Left colon (tissue), 2 donors: ENCODE results near the gene LONP2. TPM values are rescaled to one million over a fixed set of nuclear protein-coding genes. Genes with fewer than 3 reads are reported as not detected.
A peak's percentile ranks its signal among the peaks of the same experiment; 100 is the strongest.
"Not testable (repeated sequence)": the region's sequence is repeated elsewhere in the genome, so short reads cannot be mapped to it uniquely, and the experiment has no call there.

ENCODE experiments used
- ATAC-seq: fragments of 200-7000 bp; cut with Tn5 transposase; one replicate; pipeline ENCODE4 v1.9.1; 2020; ENCODE audit warnings: mild to moderate bottlenecking, moderate library complexity
- DNase-seq, 2 donors: peaks; one replicate each; pipeline ENCODE4 v3.0.0-alpha.2; 2020
- intact Hi-C, 2 donors: fragments of 100-400 bp; cut with DNase I in 1 of 2; cut with micrococcal nuclease in 1 of 2; formaldehyde crosslinking; loops; one replicate each; pipeline versions ENCODE4 v1.11.2 to v1.14.0; 2022; cut with DNase I, micrococcal nuclease
- total RNA-seq, 2 donors: library from RNA; stranded (reverse); fragmentation: NEBNext Ultra II Directional; extraction: Animal tissue kit (Norgen Biotek cat#: 25700); gene quantifications; one replicate each; pipeline ENCODE4 v1.2.1, GENCODE V29; 2021
- donor health status: DM: no; HTN: no; CAD: no.
- donor health status: DM: yes; HTN: yes; CAD: no.

The LONP2 gene
- total RNA-seq, 2 donors from 2014 or later, result 62.8 to 64.1 TPM

DNA sequence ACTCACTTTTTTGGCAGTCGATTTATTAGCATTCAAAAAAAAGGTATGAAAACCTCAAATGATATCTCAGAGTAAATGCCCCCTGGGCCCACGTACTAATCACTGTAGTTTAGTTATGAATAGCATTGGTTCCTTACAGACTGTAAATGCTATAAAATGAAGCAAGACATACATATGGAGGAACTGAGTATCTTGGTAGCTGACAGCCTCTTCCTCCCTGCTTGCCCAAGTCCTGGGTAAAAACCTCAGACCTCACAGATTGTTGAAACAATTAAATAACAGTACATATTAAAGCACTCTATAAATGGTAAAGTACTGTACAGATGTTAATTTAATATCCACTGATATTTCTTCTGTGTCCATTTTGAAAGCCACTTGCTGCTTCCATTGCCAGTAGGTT, 36.4 kb downstream of the LONP2 start:
- ATAC-seq, result no peak
- intact Hi-C loops, result no loop called here
- no peak for DNase-seq

DNA sequence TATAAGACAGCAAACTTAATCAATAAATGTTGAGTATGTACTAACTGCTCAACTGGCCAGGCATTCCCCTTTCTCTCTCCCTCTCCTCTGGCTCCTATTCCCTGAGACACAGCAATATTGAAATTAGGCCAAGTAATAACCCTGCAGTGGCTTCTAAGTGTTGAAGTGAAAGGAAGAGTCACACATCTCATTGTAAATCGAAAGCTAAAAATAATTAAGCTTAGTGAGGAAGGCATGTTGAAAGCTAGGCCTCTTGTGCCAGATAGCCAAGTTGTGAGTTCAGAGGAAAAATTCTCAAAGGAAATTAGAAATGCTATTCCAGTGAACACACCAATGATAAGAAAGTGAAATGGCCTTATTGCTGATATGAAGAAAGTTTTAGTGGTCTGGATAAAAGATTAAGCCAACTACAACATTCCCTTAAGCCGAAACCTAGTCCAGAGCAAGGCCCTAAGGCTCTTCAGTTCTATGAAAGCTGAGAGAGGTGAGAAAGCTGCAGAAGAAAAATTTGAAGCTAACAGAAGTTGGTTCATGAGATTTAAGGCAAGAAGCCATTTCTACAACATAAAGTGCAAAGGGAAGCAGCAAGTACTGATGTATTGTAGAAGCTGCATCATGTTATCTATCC, 38.6 kb downstream of the LONP2 start:
- intact Hi-C loops, result no loop called here
- DNase-seq, result no peak
- ATAC-seq, result no peak

- DNase-seq, result no peak
- peak; percentile 54 for ATAC-seq
- intact Hi-C loops, result no loop called here
Measured at GRCh38 chr16:48284772-48285409, 40.8 kb downstream of the LONP2 start.

GRCh38 chr16:48287239-48287638, 43.1 kb downstream of the LONP2 start:
- DNase-seq, result no peak
- ATAC-seq, result no peak
- intact Hi-C loops, result no loop called here

GRCh38 chr16:48291303-48291702, 47.2 kb downstream of the LONP2 start:
- no peak for ATAC-seq
- intact Hi-C loops, result no loop called here
- no peak for DNase-seq

GRCh38 chr16:48291754-48292153, 47.7 kb downstream of the LONP2 start:
- intact Hi-C loops, result no loop called here
- ATAC-seq (no peak), DNase-seq (no peak)

DNA sequence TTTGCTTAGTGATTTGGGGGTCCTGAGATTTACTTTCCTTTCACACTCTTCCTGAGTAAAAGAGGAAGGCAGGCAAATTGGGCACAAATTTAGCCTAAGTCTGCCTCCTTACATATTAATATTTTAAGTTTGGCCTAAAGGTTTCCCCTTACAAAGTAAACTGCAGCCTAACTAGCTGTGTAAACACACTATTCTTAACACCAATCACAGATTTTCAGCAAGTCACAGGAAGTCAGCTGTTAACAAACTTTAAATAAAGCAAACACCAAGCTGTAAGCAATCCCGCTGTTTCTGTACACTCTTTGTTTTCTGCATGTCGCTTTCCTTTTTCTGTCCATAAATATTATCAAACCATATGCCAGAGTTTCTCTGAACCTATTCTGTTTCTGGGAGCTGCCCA, 48.4 kb downstream of the LONP2 start:
- ATAC-seq (no peak), DNase-seq (no peak)
- intact Hi-C loops, result no loop called here

DNA sequence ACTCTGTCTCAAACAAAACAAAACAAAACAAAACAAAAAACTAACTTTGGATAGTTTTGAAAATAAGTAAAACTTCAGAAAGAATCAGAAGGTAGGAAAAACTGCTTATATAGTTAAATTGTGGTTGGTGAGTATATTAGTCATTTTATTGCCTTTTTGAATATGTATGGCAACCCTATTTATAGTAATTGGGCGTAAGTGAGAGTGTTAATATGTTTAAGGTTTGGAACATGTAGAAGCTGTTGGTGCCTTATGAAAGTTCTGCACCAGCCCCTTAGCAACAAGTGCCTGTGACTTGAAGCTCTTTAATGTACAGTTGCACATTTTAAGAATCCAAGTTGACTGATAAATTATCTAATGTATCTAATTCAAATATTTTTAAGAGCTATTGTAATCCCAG, 50.6 kb downstream of the LONP2 start:
- DNase-seq, result no peak
- ATAC-seq, result no peak
- intact Hi-C loops, result no loop called here

- intact Hi-C loops, result no loop called here
- ATAC-seq (peak; percentile 75), DNase-seq (no peak)
Measured at GRCh38 chr16:48295488-48296281, 51.6 kb downstream of the LONP2 start.

DNA sequence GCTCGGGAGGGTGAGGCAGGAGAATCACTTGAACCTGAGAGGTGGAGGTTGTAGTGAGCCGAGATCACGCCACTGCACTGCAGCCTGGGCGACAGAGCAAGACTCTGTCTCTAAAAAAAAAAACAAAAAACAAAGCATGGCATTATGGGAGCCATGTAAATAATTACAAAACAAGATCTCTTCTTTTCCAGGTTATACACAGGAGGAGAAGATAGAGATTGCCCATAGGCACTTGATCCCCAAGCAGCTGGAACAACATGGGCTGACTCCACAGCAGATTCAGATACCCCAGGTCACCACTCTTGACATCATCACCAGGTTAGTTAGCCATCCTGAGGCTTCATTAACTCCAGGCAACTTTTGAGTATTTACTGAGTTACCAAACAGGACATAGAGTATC, 55.4 kb downstream of the LONP2 start:
- intact Hi-C loops, result no loop called here
- DNase-seq (no peak), ATAC-seq (no peak)

DNA sequence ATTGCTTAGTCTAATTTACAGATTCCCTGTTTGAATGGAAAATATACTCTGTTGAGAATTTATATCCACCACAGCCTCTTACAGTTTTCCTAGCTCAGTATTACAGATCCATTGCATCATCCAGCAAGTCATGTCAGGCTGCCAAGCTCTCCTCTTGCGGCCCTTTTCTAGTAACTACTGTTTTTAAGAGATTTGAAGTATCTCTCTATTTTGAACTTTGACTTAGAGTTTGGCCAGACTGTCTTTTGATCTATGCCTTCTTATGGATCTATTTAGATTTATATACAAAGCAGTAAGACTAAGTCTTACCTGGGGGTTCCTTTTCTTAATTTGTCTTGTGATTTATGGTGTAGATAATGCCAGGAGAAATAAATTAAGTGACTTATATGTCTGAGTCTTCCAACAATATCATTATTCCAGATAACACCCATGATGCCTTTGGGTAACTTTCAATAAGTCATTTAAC, 56.3 kb downstream of the LONP2 start:
- DNase-seq (no peak), ATAC-seq (no peak)
- intact Hi-C loops, result no loop called here

DNA sequence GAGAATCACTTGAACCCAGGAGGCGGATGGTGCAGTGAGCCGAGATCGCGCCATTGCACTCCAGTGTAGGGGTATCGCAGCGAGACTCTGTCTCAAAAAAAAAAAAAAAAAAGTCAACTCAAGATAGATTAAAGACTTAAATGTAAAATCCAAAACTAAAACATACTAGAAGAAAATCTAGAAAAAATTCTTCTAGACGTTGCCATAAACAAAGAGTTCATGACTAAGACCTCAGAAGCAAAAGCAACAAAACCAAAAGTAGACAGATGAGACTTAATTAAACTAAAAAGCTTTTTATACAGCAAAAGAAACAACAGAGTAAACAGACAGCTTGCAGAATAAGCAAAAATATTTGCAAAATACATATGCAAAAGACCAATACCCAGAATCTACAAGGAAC, 64.4 kb downstream of the LONP2 start:
- intact Hi-C loops, result no loop called here
- no peak for DNase-seq
- ATAC-seq, result no peak

- intact Hi-C loops, result no loop called here
- ATAC-seq (no peak), DNase-seq (no peak)
Measured at GRCh38 chr16:48310908-48311641, 67.0 kb downstream of the LONP2 start.

- intact Hi-C loops, DNase-seq, ATAC-seq: not testable (repeated sequence)
Measured at GRCh38 chr16:48313905-48314304, 69.8 kb downstream of the LONP2 start.

DNA sequence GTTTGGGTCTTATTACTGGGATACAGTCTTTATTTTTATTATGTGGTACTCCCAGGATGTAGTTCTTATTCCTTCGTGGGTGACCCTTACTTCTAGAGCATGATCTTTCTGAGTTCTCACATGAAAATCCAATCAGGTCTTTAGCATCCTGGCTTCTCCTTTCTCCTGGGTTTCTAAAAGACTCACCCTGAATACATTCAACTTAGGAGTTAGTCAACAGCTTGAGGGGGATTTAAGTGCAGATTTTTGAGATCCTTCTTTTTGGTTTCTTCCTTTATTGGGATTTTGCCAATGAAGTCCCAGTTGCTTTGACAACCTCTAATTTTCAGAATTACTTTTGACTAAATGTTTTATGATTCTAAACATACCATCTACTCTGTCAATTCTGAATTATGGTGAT, 72.9 kb downstream of the LONP2 start:
- intact Hi-C loops, result no loop called here
- ATAC-seq (no peak), DNase-seq (no peak)

DNA sequence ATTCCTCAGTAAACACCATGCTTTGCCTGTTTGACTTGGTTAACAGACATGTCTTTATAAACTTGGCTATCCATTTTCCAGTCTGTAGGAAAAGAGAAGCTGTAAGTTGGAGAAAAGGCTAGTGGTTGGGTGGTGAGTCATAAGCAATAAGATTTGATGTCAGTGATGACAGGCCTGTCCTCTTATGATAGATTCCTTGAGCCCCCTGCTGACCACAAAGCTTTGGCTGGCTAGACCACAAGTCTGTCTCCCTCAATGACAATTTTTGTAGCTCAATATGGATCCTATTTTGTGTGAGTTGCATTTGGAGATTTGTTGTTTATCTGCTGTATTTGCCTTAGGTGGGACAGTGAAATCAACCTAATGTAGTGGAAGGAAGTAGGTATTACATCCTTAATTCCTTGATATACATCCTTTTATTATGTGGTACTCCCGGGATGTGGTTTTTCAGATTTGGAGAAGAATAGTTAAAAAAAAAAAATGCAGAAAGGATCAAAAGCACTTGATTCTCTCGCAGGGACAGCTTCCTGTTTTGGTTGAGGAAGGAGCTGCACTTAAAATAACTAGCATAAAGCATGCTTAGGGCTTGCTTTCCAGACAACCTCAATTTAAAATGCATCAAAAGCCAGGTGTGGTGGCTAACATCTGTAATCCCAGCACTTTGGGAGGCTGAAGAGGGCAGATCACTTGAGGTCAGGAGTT, 73.7 kb downstream of the LONP2 start:
- intact Hi-C loops, result no loop called here
- ATAC-seq, result no peak
- DNase-seq, result no peak

DNA sequence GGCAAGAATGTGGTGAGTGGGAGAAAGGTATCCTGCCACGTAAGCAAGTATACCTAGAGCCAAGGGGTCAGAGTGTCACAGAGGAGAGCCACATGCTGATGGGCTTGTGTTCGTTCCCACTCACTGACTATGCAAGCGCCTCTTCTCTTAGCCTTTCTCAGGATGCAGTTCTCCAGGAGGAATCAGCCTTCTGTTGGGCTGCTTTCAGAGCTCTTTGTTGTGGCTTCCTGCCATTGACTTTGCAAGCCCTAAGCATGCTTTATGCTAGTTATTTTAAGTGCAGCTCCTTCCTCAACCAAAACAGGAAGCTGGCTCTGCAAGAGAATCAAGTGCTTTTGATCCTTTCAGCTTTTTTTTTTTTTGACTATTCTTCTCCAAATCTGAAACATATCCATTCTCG, 74.5 kb downstream of the LONP2 start:
- DNase-seq, result no peak
- no peak for ATAC-seq
- intact Hi-C loops, result no loop called here

GRCh38 chr16:48321317-48322036, 77.4 kb downstream of the LONP2 start:
- ATAC-seq (no peak), DNase-seq (no peak)
- intact Hi-C loops, result no loop called here
